ENCODE measurements around the gene NEGR1. TPM values are rescaled to one million over a fixed set of nuclear protein-coding genes. Genes with fewer than 3 reads are reported as not detected.

The NEGR1 gene
- total and polyA plus RNA-seq, 3 donors from 2014 or later, result 2.9 to 7.6 (median 3.1) TPM

DNA sequence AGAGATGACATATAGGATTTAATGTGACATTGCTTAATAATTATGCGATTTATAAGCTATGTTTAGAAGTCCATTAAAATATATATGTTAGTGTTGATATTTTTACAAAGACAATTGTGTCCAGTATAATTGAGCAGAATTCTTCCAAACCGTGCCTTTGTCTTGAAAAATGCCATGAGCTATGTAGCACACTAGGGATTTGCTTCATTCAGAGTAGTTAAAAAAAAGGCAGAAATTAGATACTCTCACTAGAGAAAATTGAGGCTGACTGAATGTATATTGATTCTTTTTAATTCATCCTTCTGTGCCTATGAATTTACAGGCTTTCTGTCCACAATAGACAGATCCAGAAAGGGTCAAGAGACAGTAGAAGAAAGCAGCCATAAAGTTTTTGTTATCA lies 429.0 kb downstream of the NEGR1 start:
- WGBS, 2 donors, result 84 to 89% methylated on average over 2 of the region's 2 CpGs
- Histone ChIP-seq H3K4me1 (no peaks in the 10 kb centered on the region), H3K27ac (no peak overlapping the region), H3K36me3 (ENCODE audit: low read depth, missing control alignments) (no peaks in the 10 kb centered on the region), H3K27me3 (no peaks in the 10 kb centered on the region), H3K4me3 (no peak overlapping the region), H3K9me3 (no peaks in the 10 kb centered on the region)
- no peak for DNase-seq
- TF ChIP-seq, protein P1, sequence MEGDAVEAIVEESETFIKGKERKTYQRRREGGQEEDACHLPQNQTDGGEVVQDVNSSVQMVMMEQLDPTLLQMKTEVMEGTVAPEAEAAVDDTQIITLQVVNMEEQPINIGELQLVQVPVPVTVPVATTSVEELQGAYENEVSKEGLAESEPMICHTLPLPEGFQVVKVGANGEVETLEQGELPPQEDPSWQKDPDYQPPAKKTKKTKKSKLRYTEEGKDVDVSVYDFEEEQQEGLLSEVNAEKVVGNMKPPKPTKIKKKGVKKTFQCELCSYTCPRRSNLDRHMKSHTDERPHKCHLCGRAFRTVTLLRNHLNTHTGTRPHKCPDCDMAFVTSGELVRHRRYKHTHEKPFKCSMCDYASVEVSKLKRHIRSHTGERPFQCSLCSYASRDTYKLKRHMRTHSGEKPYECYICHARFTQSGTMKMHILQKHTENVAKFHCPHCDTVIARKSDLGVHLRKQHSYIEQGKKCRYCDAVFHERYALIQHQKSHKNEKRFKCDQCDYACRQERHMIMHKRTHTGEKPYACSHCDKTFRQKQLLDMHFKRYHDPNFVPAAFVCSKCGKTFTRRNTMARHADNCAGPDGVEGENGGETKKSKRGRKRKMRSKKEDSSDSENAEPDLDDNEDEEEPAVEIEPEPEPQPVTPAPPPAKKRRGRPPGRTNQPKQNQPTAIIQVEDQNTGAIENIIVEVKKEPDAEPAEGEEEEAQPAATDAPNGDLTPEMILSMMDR (IDR thresholded peaks at IDR 0.05), result no peak
- TF ChIP-seq POLR2A (IDR thresholded peaks at IDR 0.05), result no peak
- intact Hi-C loops (cut with DNase I; ENCODE audit: low total_unique reads), result no loop called here

DNA sequence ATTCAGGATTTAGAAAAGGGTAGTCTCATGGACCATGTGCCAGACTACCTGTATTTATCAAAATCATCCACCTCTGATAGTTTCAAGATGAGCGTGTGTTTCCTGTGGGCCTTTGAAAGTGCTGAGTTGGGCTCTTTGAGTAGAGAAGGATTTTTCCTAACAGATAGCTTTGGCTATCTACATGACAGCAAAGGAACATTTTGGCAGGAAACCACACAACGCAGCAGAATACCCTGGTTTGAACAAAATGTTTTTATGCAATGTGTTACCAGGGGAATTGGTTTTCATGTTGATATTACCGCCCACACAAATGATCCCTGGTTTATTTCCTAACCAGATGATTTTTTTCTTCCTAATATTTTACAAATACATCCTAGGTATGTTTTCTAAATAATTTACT lies 431.4 kb downstream of the NEGR1 start:
- no peak overlapping the region for H3K27ac ChIP-seq
- no peaks in the 10 kb centered on the region for H3K36me3 ChIP-seq (ENCODE audit: low read depth, missing control alignments)
- intact Hi-C loops (cut with DNase I; ENCODE audit: low total_unique reads), result no loop called here
- no peaks in the 10 kb centered on the region for H3K27me3 ChIP-seq
- WGBS, 2 donors, result 57 to 63% methylated on average over 3 of the region's 3 CpGs
- H3K9me3 ChIP-seq, result no peaks in the 10 kb centered on the region
- H3K4me1 ChIP-seq, result no peaks in the 10 kb centered on the region
- no peak overlapping the region for H3K4me3 ChIP-seq
- DNase-seq, result no peak
- no peak for TF ChIP-seq POLR2A (IDR thresholded peaks at IDR 0.05)
- TF ChIP-seq, protein P1 (IDR thresholded peaks at IDR 0.05), result no peak

DNA sequence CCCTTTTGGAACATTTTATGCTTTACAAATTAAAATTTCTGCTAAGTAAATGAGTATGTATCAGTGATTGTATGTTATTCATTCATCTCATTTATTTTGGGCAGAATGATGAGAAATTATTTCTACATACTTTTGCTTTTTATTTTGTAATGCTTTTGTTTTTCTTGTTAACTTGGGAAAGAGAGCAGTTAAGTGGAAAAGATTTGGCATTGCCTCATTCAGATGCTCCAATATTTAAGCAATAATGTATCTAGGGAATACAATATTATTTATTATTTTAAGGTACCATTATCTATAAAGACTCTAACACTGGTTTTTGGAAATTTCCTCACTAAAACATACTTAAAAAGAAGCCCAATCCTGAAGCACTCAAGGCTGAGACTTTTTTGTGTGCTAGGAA lies 431.8 kb downstream of the NEGR1 start:
- H3K36me3 ChIP-seq (ENCODE audit: low read depth, missing control alignments), result no peaks in the 10 kb centered on the region
- no peak overlapping the region for H3K4me3 ChIP-seq
- intact Hi-C loops (cut with DNase I; ENCODE audit: low total_unique reads), result no loop called here
- no peaks in the 10 kb centered on the region for H3K27me3 ChIP-seq
- no peaks in the 10 kb centered on the region for H3K4me1 ChIP-seq
- DNase-seq, result no peak
- no peaks in the 10 kb centered on the region for H3K9me3 ChIP-seq
- TF ChIP-seq, protein P1 (IDR thresholded peaks at IDR 0.05), result no peak
- TF ChIP-seq POLR2A (IDR thresholded peaks at IDR 0.05), result no peak
- H3K27ac ChIP-seq, result no peak overlapping the region

DNA sequence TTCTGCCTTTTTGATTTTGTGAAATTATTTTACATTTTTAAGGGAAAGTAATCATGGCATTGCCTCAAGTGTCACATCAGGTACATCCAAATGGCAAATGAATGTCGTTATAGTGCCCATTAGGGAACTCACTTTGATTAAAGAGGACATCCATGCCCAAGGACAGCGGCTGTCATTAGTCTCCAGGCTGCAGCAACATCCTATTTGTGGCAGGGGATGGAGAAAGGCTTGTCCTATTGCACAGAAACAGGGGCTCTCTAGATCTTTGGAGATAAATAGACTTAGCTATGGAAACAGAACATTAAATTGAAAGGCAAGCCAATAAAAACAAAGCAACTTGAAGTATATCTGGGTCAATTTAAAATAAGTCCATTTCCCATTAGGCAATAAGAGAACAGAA lies 439.3 kb downstream of the NEGR1 start:
- Histone ChIP-seq H3K36me3 (ENCODE audit: low read depth, missing control alignments) (no peaks in the 10 kb centered on the region), H3K4me3 (no peak overlapping the region), H3K4me1 (peaks cover 7% of the 10 kb centered on the region), H3K27ac (no peak overlapping the region), H3K9me3 (no peaks in the 10 kb centered on the region), H3K27me3 (no peaks in the 10 kb centered on the region)
- no peak for DNase-seq
- TF ChIP-seq POLR2A (IDR thresholded peaks at IDR 0.05), result no peak
- WGBS, 2 donors, result 80 to 92% methylated on average over 2 of the region's 2 CpGs
- intact Hi-C loops (cut with DNase I; ENCODE audit: low total_unique reads), result no loop called here

DNA sequence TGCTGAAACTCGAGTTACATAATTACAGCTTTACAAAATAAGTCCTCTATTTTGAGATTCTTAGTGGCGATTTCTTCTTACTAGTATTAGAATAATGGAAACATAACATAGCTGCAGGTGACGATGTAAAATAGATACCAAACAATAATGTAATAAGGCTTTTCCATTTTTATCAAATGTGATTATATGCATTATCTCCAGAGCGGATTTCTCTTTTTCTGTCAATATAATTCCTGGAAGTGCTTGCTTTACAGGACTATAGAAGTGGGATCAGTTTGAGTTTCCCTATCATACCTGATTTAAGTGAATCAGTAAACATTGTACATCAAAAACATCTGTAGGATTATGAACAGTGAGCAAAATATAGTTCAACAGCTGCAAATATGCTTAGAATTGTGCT lies 442.5 kb downstream of the NEGR1 start:
- H3K9me3 ChIP-seq, result no peaks in the 10 kb centered on the region
- intact Hi-C loops (cut with DNase I; ENCODE audit: low total_unique reads), result no loop called here
- no peak overlapping the region for H3K4me3 ChIP-seq
- no peak for DNase-seq
- no peaks in the 10 kb centered on the region for H3K36me3 ChIP-seq (ENCODE audit: low read depth, missing control alignments)
- no peak overlapping the region for H3K27ac ChIP-seq
- peaks cover 7% of the 10 kb centered on the region for H3K4me1 ChIP-seq
- TF ChIP-seq POLR2A (IDR thresholded peaks at IDR 0.05), result no peak
- TF ChIP-seq, protein P1 (IDR thresholded peaks at IDR 0.05), result no peak
- H3K27me3 ChIP-seq, result no peaks in the 10 kb centered on the region
- WGBS, 2 donors, result 65 to 73% methylated on average over 4 of the region's 4 CpGs

Measured in testis (tissue), 3 donors.